NCI-H1092 treated with DMSO at 0.1 percent for 48 hours (cell line): ENCODE results near the gene BPIFB1.

ENCODE experiments used
- DNase-seq: peaks from one replicate; lab custom pipeline; 2025; lab: John Stamatoyannopoulos, UW

The BPIFB1 gene

DNA sequence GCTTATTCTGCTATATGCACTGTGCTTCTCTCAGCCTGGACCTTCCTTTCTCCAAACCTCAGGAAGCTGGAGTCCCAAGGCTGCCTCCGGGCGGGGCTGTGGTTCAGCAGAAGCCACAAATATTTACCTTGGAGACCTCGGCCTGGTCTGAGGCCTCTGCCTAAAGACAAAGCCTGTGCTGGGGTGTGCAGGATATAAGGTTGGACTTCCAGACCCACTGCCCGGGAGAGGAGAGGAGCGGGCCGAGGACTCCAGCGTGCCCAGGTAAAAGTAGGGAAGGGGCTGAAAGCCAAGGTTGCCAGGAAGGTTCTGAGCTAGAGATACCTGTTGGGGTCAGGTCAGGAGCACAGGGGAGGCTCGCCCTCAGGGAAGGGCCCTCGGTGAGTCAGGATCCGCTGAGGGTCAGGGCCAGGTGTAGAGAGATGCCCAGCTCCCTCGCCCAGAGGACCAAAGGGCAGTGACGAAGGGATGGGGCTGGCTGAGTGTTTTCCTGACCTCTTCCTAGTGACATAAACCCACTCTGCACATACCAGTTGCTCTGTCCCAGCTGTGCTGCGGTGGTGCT lies at the start of gene BPIFB1:
Gene BPIFB1 (plus strand): TSS at position 224 of the 565 bp plus-strand sequence. CDS start 2,860 bp downstream, outside the sequence.
- no peak for DNase-seq

DNA sequence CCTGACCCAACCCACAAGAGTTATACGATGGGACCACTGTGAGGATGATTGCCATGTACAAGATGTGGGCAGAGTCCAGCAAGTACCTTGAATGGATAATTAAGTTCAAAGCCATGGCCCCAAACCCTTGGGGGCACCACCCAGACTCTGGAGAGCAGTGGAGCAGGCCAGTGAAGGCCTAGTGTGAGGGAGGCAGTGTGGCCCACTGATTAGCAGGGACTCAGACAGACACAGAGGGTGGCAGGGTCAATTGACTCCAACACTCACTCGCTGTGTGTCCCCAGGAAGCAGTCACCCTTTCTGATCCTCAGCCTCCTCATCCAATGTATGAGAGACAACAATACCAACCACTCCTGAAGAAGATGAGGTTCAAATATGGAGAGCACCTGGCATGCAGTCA lies 49.0 kb upstream of the BPIFB1 start:
- DNase-seq = no peak

DNA sequence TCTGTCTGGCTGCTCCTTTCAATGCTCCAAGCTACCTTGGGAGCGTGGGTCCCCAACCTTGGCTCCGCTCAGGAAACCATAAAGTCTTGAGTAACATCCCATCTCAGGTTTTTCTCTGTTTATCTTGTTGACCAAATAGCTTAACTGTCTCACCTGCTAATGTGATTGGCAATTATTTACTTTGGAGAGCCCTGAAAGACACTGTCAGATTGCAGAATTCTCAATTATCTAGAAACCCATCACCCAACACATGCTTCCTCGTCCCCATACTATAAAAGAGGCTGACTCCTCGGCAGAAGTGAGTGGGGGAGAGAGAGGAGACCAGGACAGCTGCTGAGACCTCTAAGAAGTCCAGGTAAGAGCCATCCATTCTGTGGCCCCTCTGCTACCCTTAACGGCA lies 47.3 kb upstream of the BPIFB1 start, which contains the start of gene BPIFA1:
Gene BPIFA1 (plus strand): TSS at position 301 of the 400 bp plus-strand sequence. CDS start 1,716 bp downstream, outside the sequence.
- DNase-seq = no peak

DNA sequence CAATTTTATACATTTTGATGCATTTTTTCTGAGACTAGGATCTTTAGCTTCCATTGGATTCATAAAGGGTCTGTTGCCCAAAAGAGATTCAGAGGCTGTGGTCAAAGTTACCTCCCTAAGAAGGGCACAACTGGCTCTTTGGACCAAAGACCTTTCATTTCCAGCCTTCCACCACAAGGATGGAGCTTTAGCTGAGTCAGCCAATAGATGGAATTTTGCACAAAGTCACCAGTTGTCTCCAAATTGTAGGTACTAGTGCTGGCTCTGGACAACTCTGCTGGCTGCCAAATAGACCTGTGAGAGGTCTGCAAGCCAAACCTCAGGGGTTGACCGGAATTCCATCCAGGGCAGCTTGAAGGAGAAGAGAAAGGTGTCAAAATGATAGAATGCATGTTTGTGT lies 46.7 kb upstream of the BPIFB1 start:
- no peak for DNase-seq

- no peak for DNase-seq
Measured at GRCh38 chr20:33237989-33238388, 45.0 kb upstream of the BPIFB1 start.

DNA sequence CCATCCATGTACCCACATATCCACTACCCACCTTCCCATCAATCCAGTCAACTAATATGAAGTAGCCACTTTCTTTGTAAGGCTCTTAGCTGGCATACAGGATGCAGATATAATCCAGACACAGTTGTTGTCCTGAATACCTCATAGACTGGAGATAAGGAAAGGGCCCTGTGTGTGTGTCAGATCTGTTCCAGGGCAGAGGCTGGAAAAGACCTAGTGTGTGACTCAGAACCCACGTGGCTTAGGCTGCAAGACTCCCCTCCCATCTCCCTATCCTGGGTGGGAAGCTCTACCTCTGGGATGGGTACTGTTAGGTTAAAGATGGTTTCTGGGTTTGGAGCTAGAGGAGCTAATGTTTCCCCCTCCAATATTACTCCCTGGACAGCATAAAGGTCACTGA lies 43.6 kb upstream of the BPIFB1 start:
- no peak for DNase-seq

GRCh38 chr20:33239979-33240736 lies 42.9 kb upstream of the BPIFB1 start:
- DNase-seq = no peak

DNA sequence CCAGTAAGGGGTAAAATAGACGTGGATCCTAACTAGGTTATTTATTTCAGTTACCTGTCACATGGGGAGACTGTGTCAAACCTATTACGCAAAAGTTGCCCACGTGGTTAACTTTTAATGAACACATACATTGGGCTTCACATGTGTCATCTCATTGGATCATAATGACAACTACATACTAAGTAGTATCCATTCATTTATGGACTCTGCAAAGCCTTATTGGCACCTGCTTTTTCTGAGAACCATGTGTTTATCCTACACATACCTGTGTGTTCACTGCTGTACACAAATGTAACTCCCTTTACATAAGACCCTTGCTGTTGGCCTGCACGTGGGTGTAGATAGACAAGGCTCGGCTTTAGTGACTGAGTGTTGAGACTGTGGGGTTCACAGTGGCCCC lies 42.1 kb upstream of the BPIFB1 start:
- DNase-seq = no peak

- no peak for DNase-seq
Measured at GRCh38 chr20:33242319-33243100, 40.5 kb upstream of the BPIFB1 start.

DNA sequence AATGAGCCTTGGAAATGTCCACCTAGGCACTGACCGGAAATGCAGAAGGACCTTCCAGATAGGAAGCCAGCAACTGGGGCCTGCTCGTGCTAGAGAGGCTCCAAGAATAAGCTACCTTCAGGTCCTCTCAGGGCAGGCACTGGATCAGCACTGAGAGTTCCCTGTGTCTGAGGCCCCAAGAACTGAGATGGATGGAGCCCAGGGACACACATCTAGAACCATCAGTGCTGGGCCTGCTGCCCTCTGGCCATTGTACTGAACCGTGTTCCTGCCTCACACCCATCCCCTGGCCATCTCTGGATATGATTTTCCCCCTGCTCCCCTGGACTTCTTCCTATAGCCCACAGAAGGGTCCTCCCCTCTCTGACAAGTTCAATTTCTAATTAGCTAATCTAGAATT lies 36.9 kb upstream of the BPIFB1 start:
- no peak for DNase-seq

DNA sequence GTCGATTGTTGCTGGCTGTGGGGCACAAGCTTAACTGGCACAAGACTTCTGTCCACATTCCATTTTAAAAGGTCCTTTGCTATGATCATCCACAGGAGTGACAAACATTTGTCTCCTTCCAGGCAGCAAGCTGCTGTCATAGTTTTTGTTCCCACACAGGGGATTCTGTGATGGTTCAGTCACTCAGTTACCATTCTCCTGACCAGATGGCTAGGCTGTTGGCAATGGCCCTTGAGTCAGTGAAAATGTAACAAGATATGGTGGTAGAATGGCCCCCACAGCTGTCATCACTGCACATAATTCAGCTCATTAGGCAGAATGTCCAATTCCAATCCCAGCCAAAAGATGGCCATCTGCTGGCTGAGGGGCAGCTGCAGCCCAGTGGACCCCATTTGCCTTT lies 33.6 kb upstream of the BPIFB1 start:
- DNase-seq = peak; percentile 18

- no peak for DNase-seq
Measured at GRCh38 chr20:33250666-33251065, 32.3 kb upstream of the BPIFB1 start.

GRCh38 chr20:33251496-33251895 lies 31.5 kb upstream of the BPIFB1 start:
- peak; percentile 86 for DNase-seq

DNA sequence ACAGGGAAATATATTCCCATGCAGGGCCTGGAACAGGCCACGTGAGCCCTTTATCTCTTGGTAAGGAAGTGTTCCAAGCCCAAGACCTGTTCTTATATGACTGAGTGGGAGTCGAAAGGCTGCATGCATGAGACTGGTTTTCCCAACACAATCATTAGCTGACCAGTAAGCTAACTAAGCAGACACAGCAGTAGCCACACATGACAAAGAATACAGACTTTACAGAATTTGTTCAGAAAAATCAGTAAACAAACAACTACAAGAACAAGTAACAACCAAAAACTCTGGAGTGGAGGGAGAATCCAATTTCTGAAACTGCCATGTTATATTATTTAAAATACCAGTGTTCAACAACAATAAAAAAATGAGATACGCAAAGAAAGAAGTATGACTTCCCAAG lies 30.6 kb upstream of the BPIFB1 start:
- DNase-seq = no peak

GRCh38 chr20:33255005-33255404 lies 28.0 kb upstream of the BPIFB1 start:
- DNase-seq = no peak

GRCh38 chr20:33257237-33257636 lies 25.8 kb upstream of the BPIFB1 start:
- DNase-seq = no peak

DNA sequence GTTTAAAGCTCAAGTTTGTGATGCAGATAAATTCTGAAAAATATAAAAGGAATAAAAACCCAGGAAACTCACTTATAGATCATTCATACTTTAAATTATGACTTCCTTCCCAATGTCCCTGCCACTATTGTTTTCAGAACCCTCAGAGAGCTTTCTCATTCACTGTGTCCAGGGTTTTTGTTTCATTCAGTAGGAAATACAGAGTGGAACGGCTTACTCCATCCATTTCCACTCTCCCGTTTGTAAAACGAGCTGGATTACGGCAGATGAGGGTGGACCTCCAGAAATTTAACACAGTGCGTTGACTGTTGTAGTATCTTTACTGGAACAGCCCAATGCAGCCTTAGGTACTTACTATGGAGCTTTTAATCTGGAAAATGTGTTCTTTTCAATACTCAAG lies 23.6 kb upstream of the BPIFB1 start:
- DNase-seq = no peak

DNA sequence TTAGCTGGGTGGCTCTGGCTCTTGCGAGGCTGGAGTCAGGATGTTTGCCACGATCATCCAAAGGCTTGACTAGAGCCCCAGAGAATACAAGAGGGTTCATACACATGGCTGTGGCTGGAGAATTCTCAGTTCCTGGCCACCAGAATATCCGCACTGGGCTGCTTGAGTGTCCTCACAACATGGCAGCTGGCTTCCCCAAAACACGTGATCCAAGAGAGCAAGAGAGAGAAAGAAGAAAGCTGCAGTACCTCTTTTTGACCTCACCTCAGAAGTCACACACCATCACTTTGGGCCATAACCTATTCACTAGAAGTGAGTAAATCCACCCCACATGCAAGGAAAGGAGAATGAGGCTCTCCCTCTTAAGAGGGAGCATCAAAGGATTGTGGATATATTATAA lies 21.5 kb upstream of the BPIFB1 start:
- no peak for DNase-seq

DNA sequence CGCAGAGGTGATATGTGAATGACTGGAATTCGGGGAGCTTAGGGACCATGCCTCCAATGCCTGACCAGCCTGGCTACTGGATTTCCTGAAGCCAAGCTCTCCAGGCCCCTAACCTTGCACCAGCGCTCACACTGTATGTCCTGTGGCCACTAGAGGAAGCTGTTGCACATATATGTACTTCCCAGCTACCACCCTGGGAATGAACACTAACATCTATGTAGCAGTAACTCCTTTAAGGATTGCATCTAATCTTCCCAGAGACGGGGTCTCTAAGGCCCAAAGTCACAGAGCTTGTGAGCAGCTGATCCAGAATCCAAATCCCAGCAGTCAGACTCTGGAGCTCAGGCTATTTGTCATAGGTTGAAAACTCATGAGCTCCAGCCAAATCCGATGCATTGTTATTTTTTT lies 20.4 kb upstream of the BPIFB1 start:
- DNase-seq = peak; percentile 60

DNA sequence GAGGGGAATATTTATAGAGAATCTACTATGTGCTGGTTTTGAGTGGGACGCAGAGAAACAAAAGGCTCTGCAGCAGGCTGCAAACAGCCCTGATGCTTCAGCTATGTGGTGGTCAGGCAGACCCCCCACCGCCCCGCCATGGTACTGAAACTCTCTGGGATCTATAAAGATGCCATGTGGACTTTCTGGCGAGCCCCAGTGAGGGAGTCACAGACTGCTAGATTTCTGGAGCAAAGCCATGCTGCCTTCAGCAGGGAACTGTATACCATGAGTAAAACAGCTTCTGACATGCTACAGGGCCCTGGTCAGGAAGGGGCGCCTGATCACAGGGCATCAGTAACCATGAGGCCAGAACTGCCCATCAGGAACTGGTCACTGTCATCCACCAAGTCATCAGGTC lies 19.2 kb upstream of the BPIFB1 start:
- DNase-seq = no peak

GRCh38 chr20:33267701-33268100 lies 15.3 kb upstream of the BPIFB1 start:
- no peak for DNase-seq

DNA sequence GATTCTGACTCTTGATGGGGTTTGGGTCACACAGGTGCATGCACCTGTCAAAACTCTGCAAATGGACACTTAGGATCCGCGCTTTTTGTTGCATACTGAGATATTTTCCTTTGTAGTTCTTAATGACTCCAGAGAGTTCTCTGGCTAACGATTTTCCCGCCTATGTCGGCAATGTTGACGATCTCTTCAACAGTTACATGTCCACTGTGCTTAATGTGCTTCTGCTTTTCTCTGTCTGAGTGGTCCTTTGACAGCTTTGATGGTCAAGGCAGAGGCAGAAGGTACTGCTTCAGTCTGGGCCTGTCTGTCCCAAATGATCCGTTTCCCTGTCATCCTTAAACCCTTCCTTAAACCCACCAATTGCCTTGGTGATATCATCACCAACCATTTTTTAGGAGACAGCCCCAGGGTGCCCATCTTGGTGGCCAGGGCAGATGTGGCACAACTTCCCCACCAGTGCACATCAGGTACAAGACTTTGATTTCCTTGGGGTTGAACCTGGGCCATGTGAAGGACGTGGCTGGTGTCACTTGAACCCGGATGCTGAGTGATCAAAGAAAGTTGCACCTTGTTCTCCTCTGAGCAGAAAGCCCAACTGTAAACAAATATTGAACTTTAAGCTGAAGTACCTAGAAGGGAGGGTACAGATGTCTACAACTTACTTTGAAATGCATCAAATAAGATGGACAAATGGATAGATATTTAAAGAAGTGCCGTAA lies 10.7 kb upstream of the BPIFB1 start:
- no peak for DNase-seq
